ENCODE data around the gene ABCB6. TPM values are rescaled to one million over a fixed set of nuclear protein-coding genes. Genes with fewer than 3 reads are reported as not detected.
A peak's percentile ranks its signal among the peaks of the same experiment; 100 is the strongest.

Gene ABCB6
- total RNA-seq, 1 experiment from 2014 or later = 74.8 TPM

DNA sequence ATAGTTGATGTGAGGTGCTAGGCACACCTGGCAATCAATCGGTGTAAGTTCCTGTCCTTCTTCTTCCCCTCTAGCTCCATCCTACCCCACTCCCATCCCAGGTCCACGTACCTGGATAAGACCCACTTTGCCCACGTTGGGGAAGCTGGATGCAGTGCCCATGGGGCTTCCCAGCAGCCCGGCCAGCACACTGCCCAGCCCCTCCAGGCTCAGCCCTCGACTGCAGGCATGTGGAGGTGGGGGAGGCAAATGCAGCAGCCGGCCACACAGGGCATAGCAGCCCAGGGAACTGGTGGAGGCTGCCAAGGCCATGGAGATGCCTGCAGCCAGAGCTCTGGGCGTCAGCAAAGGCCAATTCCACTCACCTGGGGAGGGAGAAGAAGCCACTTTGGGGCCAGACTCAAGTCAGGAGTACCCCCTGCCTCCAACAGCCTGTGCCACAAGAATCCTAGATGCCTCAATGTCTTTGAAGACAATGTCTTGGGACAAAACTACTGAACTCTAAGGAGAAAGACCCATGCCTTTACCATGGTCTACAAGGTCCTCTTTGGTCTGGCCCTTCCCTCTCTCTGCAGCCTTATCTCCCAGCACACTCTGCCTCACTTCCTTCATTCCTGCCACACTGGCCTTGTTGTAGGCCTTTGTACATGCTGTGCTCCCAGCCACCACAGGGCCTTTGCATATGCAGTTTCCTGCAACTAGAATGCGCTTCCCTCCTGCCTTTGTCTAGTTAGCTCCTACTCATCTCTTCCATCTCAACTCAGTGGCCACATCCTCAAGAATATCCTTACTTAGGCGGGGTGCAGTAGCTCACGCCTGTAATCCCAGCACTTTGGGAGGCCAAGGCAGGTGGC lies 53.5 kb downstream of the ABCB6 start:
- peak; percentile 25 for DNase-seq
- Histone ChIP-seq H3K4me3 (ENCODE audit: insufficient read depth, low read depth, low read length) (no peak overlapping the region), H3K27me3 (ENCODE audit: control insufficient read depth, insufficient read depth, low read length) (peaks cover 1% of the 10 kb centered on the region; the same call in 1 of the 2 replicates), H3K36me3 (replicated peaks; ENCODE audit: control insufficient read depth, insufficient read depth, low read length) (no peaks in the 10 kb centered on the region)

DNA sequence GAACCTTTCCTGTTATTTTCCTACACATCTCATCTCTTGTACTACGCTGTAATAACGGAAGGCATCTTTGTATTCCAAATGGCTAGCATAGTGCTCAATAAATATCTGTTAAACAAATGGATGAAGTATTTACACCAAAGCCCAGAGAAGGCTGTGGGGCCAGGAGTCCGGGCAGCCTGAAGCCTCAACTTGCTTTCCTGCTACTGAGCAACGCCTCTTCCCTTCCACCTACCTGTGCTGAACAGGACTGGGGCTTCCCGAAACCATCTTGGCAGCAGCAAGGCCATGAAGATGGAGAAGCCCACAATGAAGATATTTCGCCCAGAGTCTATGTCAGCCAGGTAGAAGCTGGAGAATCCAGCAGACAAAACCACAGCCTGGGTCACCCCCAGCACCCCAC lies 55.6 kb downstream of the ABCB6 start:
- H3K27me3 ChIP-seq (ENCODE audit: control insufficient read depth, insufficient read depth, low read length) = peaks cover 1% of the 10 kb centered on the region; the same call in 1 of the 2 replicates
- H3K36me3 ChIP-seq (replicated peaks; ENCODE audit: control insufficient read depth, insufficient read depth, low read length) = no peaks in the 10 kb centered on the region
- no peak for DNase-seq
- no peak overlapping the region for H3K4me3 ChIP-seq (ENCODE audit: insufficient read depth, low read depth, low read length)

DNA sequence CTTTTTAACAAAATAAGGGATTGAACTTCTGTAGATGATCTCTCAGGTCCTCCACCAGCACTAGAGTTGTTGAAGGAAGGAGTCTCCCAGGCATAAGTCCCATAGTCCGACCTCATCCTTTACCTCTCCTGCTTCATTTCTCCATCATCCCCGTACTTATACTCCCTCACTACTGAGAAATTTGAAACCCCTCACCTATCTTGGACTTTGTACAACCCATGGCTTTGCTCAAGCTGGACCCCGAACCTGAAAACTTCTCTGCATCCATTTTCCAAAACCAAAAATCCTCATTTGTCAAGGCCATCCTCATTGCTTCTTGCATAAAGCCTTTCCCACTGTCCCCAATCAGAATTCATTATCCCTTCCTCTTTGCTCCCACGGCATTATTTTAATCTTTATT lies 57.7 kb downstream of the ABCB6 start:
- H3K27me3 ChIP-seq (ENCODE audit: control insufficient read depth, insufficient read depth, low read length) = peaks cover 1% of the 10 kb centered on the region; the same call in 1 of the 2 replicates
- peak overlapping the region; percentile 73 for H3K4me3 ChIP-seq (ENCODE audit: insufficient read depth, low read depth, low read length)
- DNase-seq = no peak
- no peaks in the 10 kb centered on the region for H3K36me3 ChIP-seq (replicated peaks; ENCODE audit: control insufficient read depth, insufficient read depth, low read length)

DNA sequence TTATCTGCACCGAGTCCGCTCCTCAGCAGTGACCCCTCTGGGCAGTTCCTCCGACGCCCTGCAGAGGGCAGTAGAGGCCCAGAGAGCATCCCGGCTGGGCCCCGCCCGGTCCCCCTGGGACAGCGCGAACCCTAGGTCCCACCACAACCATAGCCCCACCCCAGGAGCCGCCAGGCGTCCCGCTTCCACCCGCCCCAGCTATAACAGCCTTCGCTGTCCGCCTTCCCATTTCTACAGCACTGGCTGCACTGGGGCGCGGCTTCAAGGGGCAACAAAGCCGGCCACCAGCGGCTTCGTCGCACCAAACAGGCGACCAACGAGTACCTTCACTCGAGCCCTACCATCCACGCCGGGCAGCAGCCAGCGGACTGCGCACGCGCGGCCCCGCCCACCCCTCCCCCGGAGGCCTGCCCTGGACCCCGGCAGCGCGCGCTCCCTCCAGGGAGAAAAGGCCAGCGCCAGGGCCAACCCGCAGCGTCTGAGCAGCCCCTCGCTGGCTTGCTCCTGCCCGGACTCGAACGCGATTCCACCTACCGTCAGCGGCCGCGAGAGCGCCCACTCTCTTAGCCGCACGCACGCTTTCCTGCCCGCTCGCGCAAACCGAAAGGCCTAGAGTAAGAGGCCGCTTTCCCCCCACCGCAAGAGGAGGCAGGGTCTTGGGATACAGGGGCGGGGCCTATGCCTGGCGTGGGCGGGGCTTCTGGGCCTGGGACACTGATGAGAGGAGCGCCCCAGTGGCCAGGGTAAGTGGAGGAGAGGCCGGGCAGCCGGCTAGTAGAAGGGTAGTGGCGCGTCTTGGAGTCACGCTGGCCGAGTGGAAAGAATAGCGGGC lies 58.4 kb downstream of the ABCB6 start, which contains the start of gene NHEJ1:
TSS of gene NHEJ1 (minus strand) at position 630 of the 832 bp plus-strand sequence. CDS start 2,453 bp downstream, outside the sequence.
- no peaks in the 10 kb centered on the region for H3K36me3 ChIP-seq (replicated peaks; ENCODE audit: control insufficient read depth, insufficient read depth, low read length)
- H3K27me3 ChIP-seq (ENCODE audit: control insufficient read depth, insufficient read depth, low read length) = peaks cover 1% of the 10 kb centered on the region; the same call in 1 of the 2 replicates
- H3K4me3 ChIP-seq (ENCODE audit: insufficient read depth, low read depth, low read length) = peak within 1 kb of the TSS; percentile 73
- DNase-seq = peak; percentile 99

Other genes starting within 250 kb of the ABCB6 start
- not detected in 2 replicates for gene FEV, start 233.8 kb downstream of the ABCB6 start, total RNA-seq (2014; rRNA removed; shearing (Covaris generic))
- not detected in 2 replicates for gene CRYBA2, start 225.5 kb downstream of the ABCB6 start, total RNA-seq (2014; rRNA removed; shearing (Covaris generic))
- 0.11 TPM in 1 of 2 replicates, not detected in the other for gene CFAP65, start 177.4 kb downstream of the ABCB6 start, total RNA-seq (2014; rRNA removed; shearing (Covaris generic))
- gene IHH, start 158.0 kb downstream of the ABCB6 start, total RNA-seq (2014; rRNA removed; shearing (Covaris generic)) = 1.1 TPM in 2 replicates
- gene NHEJ1, start 58.1 kb downstream of the ABCB6 start, total RNA-seq (2014; rRNA removed; shearing (Covaris generic)) = 22.0 and 22.7 TPM in 2 replicates
- not detected in 2 replicates for gene SLC23A3, start 48.9 kb downstream of the ABCB6 start, total RNA-seq (2014; rRNA removed; shearing (Covaris generic))
- gene CNPPD1, start 42.0 kb downstream of the ABCB6 start, total RNA-seq (2014; rRNA removed; shearing (Covaris generic)) = 27.7 and 33.2 TPM in 2 replicates
- gene RETREG2, start 40.7 kb downstream of the ABCB6 start, total RNA-seq (2014; rRNA removed; shearing (Covaris generic)) = 60.2 and 64.5 TPM in 2 replicates
- 25.3 and 29.9 TPM in 2 replicates for gene ZFAND2B, start 12.2 kb downstream of the ABCB6 start, total RNA-seq (2014; rRNA removed; shearing (Covaris generic))
- gene ATG9A, start 10.7 kb upstream of the ABCB6 start, total RNA-seq (2014; rRNA removed; shearing (Covaris generic)) = 32.5 and 38.6 TPM in 2 replicates
- 56.9 and 63.4 TPM in 2 replicates for gene ANKZF1, start 10.8 kb upstream of the ABCB6 start, total RNA-seq (2014; rRNA removed; shearing (Covaris generic))
- 4.9 and 6.6 TPM in 2 replicates for gene GLB1L, start 26.5 kb upstream of the ABCB6 start, total RNA-seq (2014; rRNA removed; shearing (Covaris generic))
- 26.2 and 38.6 TPM in 2 replicates for gene STK16, start 26.5 kb upstream of the ABCB6 start, total RNA-seq (2014; rRNA removed; shearing (Covaris generic))
- gene TUBA4B, start 34.3 kb upstream of the ABCB6 start, total RNA-seq (2014; rRNA removed; shearing (Covaris generic)) = 0.28 TPM in 1 of 2 replicates, not detected in the other
- gene TUBA4A, start 35.0 kb upstream of the ABCB6 start, total RNA-seq (2014; rRNA removed; shearing (Covaris generic)) = 20.3 and 43.9 TPM in 2 replicates
- gene DNAJB2, start 60.4 kb upstream of the ABCB6 start, total RNA-seq (2014; rRNA removed; shearing (Covaris generic)) = 29.1 and 38.6 TPM in 2 replicates
- 0.73 and 2.0 TPM in 2 replicates for gene PTPRN, start 90.4 kb upstream of the ABCB6 start, total RNA-seq (2014; rRNA removed; shearing (Covaris generic))
- gene RESP18, start 113.8 kb upstream of the ABCB6 start, total RNA-seq (2014; rRNA removed; shearing (Covaris generic)) = not detected in 2 replicates
- gene DNPEP, start 169.0 kb upstream of the ABCB6 start, total RNA-seq (2014; rRNA removed; shearing (Covaris generic)) = 44.8 and 55.5 TPM in 2 replicates
- gene DES, start 199.4 kb upstream of the ABCB6 start, total RNA-seq (2014; rRNA removed; shearing (Covaris generic)) = 14.7 and 18.8 TPM in 2 replicates
- 25.3 and 27.4 TPM in 2 replicates for gene SPEG, start 215.9 kb upstream of the ABCB6 start, total RNA-seq (2014; rRNA removed; shearing (Covaris generic))

All from H7 (cell line).